GM18508 (cell line): ENCODE measurements around the gene DNAH8.

Experiments used
- ATAC-seq: cut with Tn5 transposase; IDR thresholded peaks from one replicate; pipeline ENCODE4 v1.9.1; 2021; ENCODE audit warnings: moderate number of reproducible peaks; ENCODE audit not compliant: insufficient read depth, unreplicated experiment

DNAH8 gene

GRCh38 chr6:38701551-38701950 is 13.6 kb upstream of the DNAH8 start:
- no peak for ATAC-seq

- ATAC-seq: peak; percentile 95
Measured at GRCh38 chr6:38702558-38703397, 12.3 kb upstream of the DNAH8 start, which contains the start of gene GLO1. Gene GLO1 (minus strand): TSS chr6:38703145. CDS start chr6:38703054, 91 bp downstream.

- no peak for ATAC-seq
Measured at GRCh38 chr6:38703949-38704590, 11.0 kb upstream of the DNAH8 start.

GRCh38 chr6:38705924-38706323 is 9.2 kb upstream of the DNAH8 start:
- no peak for ATAC-seq

DNA sequence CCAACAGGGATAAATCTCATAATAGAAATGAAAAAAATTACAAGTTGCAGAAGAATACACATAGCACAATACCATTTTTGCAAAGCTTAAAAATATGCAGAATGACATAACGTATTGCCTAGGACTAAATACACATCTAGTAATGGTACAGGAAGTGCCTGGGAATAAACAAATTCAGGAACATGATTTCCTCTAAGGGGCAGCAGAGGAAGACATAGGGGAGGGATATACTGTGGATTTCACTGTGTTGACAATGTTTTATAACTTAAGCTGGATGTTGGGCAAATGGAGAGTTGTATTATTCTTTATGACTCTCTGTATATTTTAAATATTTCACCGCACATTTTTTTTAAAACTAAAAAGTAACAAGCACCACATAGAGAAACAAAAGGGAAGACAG is 6.6 kb upstream of the DNAH8 start:
- no peak for ATAC-seq

- no peak for ATAC-seq
Measured at GRCh38 chr6:38713812-38714211, 1.3 kb upstream of the DNAH8 start.

DNA sequence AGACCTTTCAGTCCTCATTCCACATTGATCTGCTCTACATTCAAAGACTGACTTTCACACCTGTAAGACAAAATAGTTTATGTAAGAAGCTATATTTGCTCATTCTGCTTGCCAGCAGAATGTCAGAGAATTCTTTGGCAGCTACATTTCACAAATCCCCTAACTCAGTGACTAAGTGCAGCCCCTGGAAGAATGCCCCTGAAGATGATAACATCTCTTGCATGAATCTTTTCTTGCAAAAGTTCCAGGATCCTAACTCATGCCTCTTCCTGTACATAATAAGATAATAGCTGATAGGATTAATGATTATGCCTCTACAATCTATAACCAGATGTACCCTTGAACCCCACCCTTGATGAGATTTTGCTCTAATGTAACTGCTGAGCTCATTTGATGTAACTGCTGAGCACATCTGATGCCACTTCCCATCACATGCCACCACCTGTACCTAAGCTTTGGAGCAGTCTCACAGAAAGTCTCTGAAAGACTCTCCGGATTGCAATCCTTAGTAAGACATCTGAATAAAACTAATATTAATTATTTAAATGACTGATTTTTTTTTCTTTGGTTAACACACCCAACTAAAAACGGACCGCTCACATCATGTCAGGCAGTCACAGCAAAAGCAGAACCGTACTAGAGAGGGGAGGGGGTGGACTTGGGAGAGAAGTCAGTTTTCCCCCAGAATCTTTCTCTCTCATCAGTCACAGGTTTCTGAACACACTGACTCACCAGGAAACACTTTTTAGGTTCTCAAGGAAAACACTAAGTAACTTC is 684 bp upstream of the DNAH8 start:
- ATAC-seq: no peak

GRCh38 chr6:38716825-38717224 is 1.7 kb downstream of the DNAH8 start:
- ATAC-seq: no peak

GRCh38 chr6:38719358-38719757 is 4.2 kb downstream of the DNAH8 start:
- ATAC-seq: no peak

GRCh38 chr6:38720295-38720694 is 5.2 kb downstream of the DNAH8 start:
- ATAC-seq: no peak

DNA sequence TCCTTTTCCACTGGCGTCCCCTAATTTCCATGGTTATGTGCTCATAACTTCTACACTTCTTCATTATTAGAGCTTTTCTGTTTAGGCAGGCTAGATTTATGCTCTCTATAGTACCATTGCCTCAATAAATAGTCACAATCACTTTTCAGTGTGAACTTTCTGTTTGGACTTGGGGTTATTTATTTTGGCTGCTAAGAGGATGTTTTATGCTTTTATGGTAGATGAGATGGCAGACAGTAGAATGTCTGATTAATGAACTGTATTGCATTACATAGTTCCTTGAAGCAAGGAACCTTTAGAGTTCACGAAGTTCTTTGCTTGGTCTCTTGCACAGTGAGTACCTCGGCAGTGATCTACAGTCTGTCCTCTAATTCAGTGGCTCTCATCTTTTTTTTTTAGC is 6.9 kb downstream of the DNAH8 start:
- ATAC-seq: no peak

- no peak for ATAC-seq
Measured at GRCh38 chr6:38722727-38723334, 7.7 kb downstream of the DNAH8 start.

DNA sequence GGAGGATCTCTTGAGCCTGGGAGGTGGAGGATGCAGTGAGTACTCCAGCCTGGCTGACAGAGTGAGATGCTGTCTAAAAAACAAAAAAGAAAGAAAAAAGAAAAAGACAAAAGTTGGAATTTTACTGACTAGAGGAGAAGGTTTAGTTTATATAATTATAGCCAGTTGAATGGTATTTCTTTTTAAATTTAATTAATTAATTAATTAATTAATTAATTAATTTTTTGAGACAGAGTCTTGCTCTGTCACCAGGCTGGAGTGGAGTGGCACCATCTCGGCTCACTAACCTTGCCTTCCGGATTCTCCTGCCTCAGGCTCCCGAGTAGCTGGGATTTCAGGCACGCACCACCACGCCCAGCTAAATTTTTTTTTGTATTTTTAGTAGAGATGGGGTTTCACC is 8.7 kb downstream of the DNAH8 start:
- no peak for ATAC-seq

GRCh38 chr6:38724343-38724742 is 9.2 kb downstream of the DNAH8 start:
- no peak for ATAC-seq

GRCh38 chr6:38725414-38726183 is 10.5 kb downstream of the DNAH8 start:
- no peak for ATAC-seq

DNA sequence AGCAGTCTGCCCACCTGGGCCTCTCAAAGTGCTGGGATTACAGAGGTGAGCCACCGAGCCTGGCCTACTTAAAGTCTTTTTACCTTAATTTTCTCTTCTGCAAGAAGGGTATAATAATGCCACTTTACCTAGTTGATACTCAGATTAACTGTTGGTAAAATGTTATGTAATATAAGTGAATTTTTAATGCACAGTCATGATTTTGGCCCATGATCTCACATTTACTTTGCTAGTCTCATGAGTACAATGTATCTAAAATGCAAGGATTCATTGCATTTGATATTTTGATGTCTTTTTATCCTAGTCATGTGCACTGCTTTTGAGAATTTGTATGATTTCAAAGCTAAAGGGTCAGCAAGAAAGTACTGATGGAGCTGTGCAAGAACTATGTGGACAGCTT is 13.1 kb downstream of the DNAH8 start:
- no peak for ATAC-seq

- no peak for ATAC-seq
Measured at GRCh38 chr6:38730140-38730862, 15.2 kb downstream of the DNAH8 start.

DNA sequence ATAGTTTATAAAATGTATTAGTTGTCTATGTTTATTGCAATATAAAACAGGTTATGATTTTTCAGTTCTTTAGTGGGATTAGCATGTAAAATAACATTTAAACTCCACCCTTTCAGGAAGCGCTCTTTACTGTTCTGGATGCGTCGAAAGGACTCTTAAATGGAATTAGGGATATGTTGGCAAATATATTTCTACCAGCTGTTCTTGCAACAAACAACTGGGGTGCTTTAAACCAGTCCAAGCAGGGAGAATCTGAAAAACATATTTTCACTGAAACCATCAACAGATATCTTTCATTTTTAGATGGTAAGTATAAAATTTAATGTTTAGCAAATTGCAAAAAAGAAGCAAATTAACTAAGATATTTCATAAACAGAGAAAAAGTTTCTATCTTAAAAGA is 21.8 kb downstream of the DNAH8 start:
- ATAC-seq: no peak

GRCh38 chr6:38738261-38738660 is 23.1 kb downstream of the DNAH8 start:
- ATAC-seq: no peak
